AG09319 (cell line): Measurements from ENCODE around the gene TRIM5.
"Not testable (repeated sequence)": the region's sequence is repeated elsewhere in the genome, so short reads cannot be mapped to it uniquely, and the experiment has no call there.

Experiments
- DNase-seq: peaks from one replicate; pipeline ENCODE4 v3.0.0-alpha.2; 2010; ENCODE audit warnings: low read depth; ENCODE audit errors: extremely low read depth
- TF ChIP-seq, protein P1 (sequence below): IDR thresholded peaks from 2 replicates; pipeline ENCODE4 v1.5.1; 2011; ENCODE audit warnings: low read depth, mild to moderate bottlenecking, inconsistent platforms, low read length, moderate library complexity

The TRIM5 gene

DNA sequence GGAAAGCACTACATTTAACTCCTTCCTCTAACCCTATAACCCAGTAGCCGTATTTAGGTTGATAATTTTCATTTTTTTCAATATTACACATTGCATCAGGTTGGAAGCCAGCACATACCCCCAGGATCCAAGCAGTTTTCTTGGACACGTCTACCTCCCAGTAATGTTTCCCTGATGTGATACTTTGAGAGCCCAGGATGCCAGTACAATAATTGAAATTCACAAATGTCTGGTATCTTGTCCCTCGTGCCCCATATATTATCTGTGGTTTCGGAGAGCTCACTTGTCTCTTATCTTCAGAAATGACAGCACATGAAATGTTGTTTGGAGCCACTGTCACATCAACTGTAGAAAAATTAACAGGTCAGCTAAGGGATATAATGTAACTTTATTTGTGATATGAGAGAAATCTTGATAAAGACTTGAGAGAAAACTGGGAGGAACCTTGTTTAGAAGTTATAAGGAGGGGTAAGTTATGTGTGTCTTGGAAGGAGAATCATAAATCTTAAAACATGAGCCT, 19.8 kb downstream of the TRIM5 start:
- no peak for DNase-seq
- TF ChIP-seq, protein P1, sequence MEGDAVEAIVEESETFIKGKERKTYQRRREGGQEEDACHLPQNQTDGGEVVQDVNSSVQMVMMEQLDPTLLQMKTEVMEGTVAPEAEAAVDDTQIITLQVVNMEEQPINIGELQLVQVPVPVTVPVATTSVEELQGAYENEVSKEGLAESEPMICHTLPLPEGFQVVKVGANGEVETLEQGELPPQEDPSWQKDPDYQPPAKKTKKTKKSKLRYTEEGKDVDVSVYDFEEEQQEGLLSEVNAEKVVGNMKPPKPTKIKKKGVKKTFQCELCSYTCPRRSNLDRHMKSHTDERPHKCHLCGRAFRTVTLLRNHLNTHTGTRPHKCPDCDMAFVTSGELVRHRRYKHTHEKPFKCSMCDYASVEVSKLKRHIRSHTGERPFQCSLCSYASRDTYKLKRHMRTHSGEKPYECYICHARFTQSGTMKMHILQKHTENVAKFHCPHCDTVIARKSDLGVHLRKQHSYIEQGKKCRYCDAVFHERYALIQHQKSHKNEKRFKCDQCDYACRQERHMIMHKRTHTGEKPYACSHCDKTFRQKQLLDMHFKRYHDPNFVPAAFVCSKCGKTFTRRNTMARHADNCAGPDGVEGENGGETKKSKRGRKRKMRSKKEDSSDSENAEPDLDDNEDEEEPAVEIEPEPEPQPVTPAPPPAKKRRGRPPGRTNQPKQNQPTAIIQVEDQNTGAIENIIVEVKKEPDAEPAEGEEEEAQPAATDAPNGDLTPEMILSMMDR: no peak

DNA sequence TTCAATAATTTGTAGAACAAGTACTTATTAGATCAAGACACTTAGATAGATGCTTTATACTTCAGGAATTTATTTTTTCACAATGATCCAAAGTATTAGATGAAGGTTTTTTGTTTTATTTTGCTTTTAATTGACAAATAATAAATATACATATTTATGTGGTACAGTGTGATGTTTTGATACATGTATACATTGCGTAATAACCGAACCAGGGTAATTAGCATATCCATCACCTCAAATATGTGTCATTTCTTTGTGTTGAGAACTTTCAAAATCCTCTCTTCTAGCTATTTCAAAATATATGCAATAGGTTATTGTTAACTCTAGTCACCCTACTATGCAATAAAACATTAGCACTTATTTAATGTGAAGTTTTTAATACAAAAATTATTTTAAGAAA, 21.4 kb downstream of the TRIM5 start:
- no peak for DNase-seq
- TF ChIP-seq, protein P1: no peak

DNA sequence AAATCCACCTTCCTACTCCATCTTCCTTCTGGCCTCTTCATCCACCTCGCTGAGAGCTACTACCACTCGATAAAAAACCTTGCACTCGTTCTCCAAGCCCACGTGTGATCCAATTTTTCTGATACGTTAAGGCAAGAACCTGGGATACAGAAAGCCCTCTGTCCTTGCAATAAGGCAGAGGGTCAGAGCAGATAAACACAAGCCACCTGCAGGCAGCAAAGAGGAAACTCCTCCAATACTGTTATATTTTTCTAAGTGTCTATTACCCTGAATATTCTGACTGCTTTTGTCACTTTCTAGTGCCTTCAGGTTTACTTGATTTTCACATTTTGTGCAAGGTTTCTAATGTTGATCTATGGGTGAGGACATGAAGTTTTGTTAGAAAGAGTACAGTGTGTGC, 26.6 kb downstream of the TRIM5 start:
- no peak for DNase-seq
- TF ChIP-seq, protein P1: no peak

DNA sequence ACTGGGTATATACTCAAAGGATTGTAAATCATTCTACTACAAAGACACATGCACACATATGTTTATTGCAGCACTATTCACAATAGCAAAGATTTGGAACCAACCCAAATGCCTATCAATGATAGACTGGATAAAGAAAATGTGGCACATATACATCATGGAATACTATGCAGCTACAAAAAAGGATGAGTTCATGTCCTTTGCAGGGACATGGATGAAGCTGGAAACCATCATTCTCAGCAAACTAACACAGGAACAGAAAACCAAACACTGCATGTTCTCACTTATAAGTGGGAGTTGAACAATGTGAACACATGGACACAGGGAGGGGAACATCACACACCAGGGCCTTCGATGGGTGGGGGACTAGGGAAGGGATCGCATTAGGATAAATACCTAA, 27.9 kb downstream of the TRIM5 start:
- not testable (repeated sequence) for DNase-seq

DNA sequence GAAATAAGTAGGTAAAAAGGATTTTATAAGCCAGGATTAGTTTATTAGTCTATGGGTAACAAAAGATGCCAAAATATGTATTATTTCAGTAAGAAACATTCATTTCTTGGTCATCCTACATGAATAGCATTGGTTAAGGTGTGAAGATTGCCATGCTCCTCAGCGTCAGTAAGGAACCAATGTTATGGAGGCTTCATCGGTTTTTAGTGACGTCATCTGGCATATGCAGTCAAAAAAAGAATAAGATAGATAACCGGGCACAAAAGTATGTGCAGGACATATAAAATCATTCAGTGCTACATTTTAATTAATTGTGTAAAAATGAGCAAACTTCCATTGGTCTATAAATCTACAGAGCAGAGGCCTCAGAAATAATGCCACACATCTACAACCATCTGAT, 29.4 kb downstream of the TRIM5 start:
- TF ChIP-seq, protein P1: no peak
- DNase-seq: no peak

DNA sequence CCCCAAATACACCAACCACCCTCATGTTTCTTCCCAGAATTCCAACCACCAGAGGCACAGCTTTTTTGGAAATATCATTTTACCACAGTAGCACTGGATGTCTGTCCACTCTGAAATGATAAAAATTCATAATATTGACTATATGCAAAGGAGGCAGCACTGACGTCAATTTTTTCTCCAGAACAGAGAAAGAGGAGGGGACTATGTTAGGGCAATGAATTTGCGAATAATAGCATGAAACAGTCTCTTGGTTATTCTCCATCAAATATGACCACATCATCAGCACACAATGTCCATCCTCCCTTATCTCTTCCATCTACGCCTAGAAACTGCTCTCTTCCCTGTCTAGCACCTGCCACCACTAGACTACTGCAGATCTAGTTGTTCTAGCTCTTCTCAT, 38.7 kb downstream of the TRIM5 start:
- no peak for DNase-seq
- TF ChIP-seq, protein P1: no peak

DNA sequence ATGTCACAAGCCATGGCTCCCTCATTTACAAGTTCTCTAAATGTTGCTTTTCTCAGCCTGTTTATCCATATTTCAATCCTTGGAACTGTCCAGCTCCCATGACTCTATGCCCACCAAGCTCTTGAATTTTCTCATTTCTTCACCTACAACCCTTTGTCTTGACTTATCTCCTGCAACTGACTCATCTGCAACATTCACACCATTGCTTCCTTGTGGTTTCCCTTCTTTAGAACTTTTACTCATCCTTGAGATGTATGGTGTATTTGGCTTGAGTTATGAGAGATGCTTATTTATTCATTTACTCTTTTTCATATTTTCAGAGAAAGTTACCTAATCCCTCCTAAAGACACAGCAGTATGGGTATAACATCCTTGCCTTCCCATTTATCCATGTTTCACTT, 41.3 kb downstream of the TRIM5 start:
- no peak for DNase-seq
- TF ChIP-seq, protein P1: no peak

DNA sequence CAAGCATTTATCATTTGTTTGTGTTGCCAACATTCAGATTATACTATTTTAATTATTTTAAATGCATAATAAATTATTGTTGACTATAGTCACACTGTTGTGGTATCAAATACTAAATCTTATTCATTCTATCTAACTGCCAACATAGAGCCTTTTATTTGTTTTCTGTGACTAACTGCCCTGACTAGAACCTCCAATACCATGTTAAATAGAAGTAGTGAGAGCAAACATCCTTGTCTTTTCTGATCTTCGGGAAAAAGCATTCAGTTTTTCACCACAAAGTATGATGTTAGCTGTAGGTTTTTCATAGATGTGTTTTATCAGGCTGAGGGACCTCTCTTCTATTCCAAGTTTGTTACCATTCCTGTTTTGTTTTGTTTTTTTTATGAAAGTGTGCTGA, 44.9 kb downstream of the TRIM5 start:
- TF ChIP-seq, protein P1: no peak
- DNase-seq: no peak
